ENCODE results near the gene HSBP1L1.

Gene HSBP1L1

DNA sequence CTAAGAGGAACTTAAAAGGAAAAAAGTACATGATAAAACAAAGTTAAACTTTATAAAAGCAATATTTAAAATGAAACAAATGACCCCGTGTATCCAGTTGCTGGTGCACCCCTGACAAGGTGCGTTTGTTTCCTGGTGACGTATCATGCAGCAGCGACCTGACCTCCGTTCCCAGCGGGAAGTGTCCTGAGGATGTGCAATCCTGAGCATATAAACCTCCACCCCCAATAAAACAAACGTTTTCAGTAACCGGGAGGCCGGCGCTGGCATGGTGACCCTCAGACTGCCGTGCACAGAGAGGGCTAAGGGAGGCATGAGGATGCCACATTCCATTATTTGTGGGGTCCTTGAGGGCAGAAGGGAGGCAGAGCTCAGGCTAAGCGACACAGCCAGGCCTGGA lies 27.8 kb upstream of the HSBP1L1 start:
- TF ChIP-seq MAX (IDR thresholded peaks at IDR 0.05): no peak
- TF ChIP-seq ZBTB7A (IDR thresholded peaks at IDR 0.05; ENCODE audit: low read depth): no peak
- no peak for TF ChIP-seq NFIC (IDR thresholded peaks at IDR 0.05)
- TF ChIP-seq CREB1 (IDR thresholded peaks at IDR 0.05; ENCODE audit: low read depth): no peak
- TF ChIP-seq TCF12 (IDR thresholded peaks at IDR 0.05; ENCODE audit: low read depth): no peak
- TF ChIP-seq REST (IDR thresholded peaks at IDR 0.05; ENCODE audit: low read depth): no peak
- no peak for TF ChIP-seq EP300 (IDR thresholded peaks at IDR 0.05; ENCODE audit: borderline replicate concordance)
- TF ChIP-seq TAF1 (IDR thresholded peaks at IDR 0.05; ENCODE audit: low read depth): no peak
- TF ChIP-seq EGR1 (IDR thresholded peaks at IDR 0.05): no peak
- TF ChIP-seq YY1 (IDR thresholded peaks at IDR 0.05; ENCODE audit: low read depth): no peak
- no peak for TF ChIP-seq RAD21 (IDR thresholded peaks at IDR 0.05; ENCODE audit: low read depth)
- TF ChIP-seq FOXM1 (IDR thresholded peaks at IDR 0.05; ENCODE audit: borderline replicate concordance, low read depth): no peak
- no peak for TF ChIP-seq TEAD4 (IDR thresholded peaks at IDR 0.05)
- TF ChIP-seq USF1 (IDR thresholded peaks at IDR 0.05): no peak
- TF ChIP-seq CEBPB (IDR thresholded peaks at IDR 0.05): no peak

DNA sequence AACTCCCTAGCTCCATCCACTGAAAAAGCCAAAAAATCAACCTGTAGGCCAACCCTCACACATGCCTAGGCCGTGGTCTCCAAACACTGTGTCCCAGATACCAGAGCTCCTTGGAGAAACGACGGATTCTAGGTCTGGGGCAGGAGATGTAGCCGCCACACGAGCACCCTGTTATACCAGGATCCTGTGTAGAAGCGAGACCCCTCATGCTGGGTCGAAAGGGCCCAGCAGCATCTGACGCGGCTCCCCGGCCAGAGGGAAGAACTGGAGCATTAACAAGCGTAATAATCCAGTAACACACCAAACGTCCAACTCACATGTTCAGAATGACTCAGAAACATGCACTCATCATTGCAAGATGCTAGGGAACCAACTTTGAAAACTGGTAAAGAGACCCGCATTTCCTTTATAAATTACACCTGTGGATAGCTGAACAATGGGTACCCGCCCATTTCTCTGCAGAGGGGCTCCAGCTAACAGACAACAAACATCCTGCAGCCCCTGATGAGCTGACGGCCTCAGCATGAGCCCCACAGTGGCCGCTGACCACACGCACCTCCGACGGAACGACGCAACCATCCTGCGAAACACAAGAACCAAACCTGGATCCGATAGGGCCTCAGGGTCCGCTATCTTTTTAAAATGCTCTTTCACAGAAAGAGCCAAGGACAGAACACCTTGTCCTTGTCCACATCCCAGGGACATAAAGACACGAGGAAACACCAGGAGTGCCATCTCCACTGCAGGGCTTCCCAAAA lies 27.2 kb upstream of the HSBP1L1 start:
- no peak for TF ChIP-seq USF1 (IDR thresholded peaks at IDR 0.05)
- no peak for TF ChIP-seq MAX (IDR thresholded peaks at IDR 0.05)
- TF ChIP-seq ZBTB7A (IDR thresholded peaks at IDR 0.05; ENCODE audit: low read depth): no peak
- no peak for TF ChIP-seq EGR1 (IDR thresholded peaks at IDR 0.05)
- TF ChIP-seq CREB1 (IDR thresholded peaks at IDR 0.05; ENCODE audit: low read depth): no peak
- no peak for TF ChIP-seq CEBPB (IDR thresholded peaks at IDR 0.05)
- TF ChIP-seq RAD21 (IDR thresholded peaks at IDR 0.05; ENCODE audit: low read depth): no peak
- TF ChIP-seq YY1 (IDR thresholded peaks at IDR 0.05; ENCODE audit: low read depth): no peak
- TF ChIP-seq REST (IDR thresholded peaks at IDR 0.05; ENCODE audit: low read depth): no peak
- TF ChIP-seq FOXM1 (IDR thresholded peaks at IDR 0.05; ENCODE audit: borderline replicate concordance, low read depth): no peak
- TF ChIP-seq EP300 (IDR thresholded peaks at IDR 0.05; ENCODE audit: borderline replicate concordance): no peak
- no peak for TF ChIP-seq TEAD4 (IDR thresholded peaks at IDR 0.05)
- TF ChIP-seq TAF1 (IDR thresholded peaks at IDR 0.05; ENCODE audit: low read depth): no peak

DNA sequence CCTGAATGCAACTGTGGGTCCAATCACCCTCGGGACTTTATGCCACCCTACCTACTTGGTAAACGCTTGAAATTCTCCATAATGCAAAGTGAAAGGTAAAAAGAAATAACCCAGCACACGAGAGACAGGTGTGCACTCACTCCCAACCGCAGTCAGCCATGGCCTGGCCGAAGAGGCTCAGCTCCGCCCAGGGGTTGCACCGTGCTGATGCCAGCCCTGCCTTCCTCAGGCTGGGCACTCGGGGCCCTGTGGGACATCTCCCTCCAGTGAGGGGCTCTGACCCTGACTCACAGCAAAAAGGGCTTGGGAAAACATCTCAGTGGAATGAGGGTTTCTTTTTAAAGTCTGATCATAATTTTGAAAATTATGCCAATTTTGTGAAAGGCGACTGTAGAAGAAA lies 26.2 kb upstream of the HSBP1L1 start:
- TF ChIP-seq TEAD4 (IDR thresholded peaks at IDR 0.05) (no peak), CEBPB (IDR thresholded peaks at IDR 0.05) (no peak), EGR1 (IDR thresholded peaks at IDR 0.05) (no peak), EP300 (IDR thresholded peaks at IDR 0.05; ENCODE audit: borderline replicate concordance) (no peak), FOXM1 (IDR thresholded peaks at IDR 0.05; ENCODE audit: borderline replicate concordance, low read depth) (no peak), RAD21 (IDR thresholded peaks at IDR 0.05; ENCODE audit: low read depth) (no peak), TAF1 (IDR thresholded peaks at IDR 0.05; ENCODE audit: low read depth) (no peak), MAX (IDR thresholded peaks at IDR 0.05) (no peak), YY1 (IDR thresholded peaks at IDR 0.05; ENCODE audit: low read depth) (no peak)

DNA sequence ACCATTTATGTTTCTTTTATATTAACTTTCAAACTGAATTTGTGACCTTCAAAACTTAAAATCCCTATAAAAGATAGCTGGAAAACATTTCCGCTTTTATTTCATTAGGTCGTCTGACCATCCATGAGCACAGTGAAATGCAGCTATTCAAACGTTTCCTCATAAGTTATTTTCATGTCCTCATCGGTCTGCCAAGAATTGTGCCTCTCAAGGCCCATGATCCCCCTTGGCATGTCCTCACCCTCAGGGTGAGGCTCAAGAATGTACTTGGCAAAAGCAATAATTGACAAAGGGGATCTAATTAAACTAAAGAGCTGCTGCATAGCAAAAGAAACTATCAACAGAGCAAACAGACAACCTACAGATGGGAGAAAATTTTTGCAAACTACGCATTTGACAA lies 25.3 kb upstream of the HSBP1L1 start:
- no peak for TF ChIP-seq NFIC (IDR thresholded peaks at IDR 0.05)
- TF ChIP-seq RAD21 (IDR thresholded peaks at IDR 0.05; ENCODE audit: low read depth): no peak
- TF ChIP-seq REST (IDR thresholded peaks at IDR 0.05; ENCODE audit: low read depth): no peak
- no peak for TF ChIP-seq FOXM1 (IDR thresholded peaks at IDR 0.05; ENCODE audit: borderline replicate concordance, low read depth)
- no peak for TF ChIP-seq TAF1 (IDR thresholded peaks at IDR 0.05; ENCODE audit: low read depth)
- TF ChIP-seq CEBPB (IDR thresholded peaks at IDR 0.05): no peak
- no peak for TF ChIP-seq MAX (IDR thresholded peaks at IDR 0.05)
- no peak for TF ChIP-seq EP300 (IDR thresholded peaks at IDR 0.05; ENCODE audit: borderline replicate concordance)
- TF ChIP-seq TCF12 (IDR thresholded peaks at IDR 0.05; ENCODE audit: low read depth): no peak
- no peak for TF ChIP-seq TEAD4 (IDR thresholded peaks at IDR 0.05)
- no peak for TF ChIP-seq CREB1 (IDR thresholded peaks at IDR 0.05; ENCODE audit: low read depth)
- TF ChIP-seq YY1 (IDR thresholded peaks at IDR 0.05; ENCODE audit: low read depth): no peak
- TF ChIP-seq ZBTB7A (IDR thresholded peaks at IDR 0.05; ENCODE audit: low read depth): no peak

Measured in Ishikawa (cell line).